ENCODE measurements around the gene ITGB1BP2. TPM values are rescaled to one million over a fixed set of nuclear protein-coding genes. Genes with fewer than 3 reads are reported as not detected.

The ITGB1BP2 gene
- 0.84 to 1.1 TPM (median 0.90 TPM) in 5 replicates for total RNA-seq (2022; extraction: Qiagen RNA extraction)

GRCh38 chrX:71301195-71301924, at the start of gene ITGB1BP2:
Gene ITGB1BP2, plus strand, starts transcription at chrX:71301750. Its CDS starts 57 bp downstream, at chrX:71301807.

GRCh38 chrX:71254092-71254963, 47.2 kb upstream of the ITGB1BP2 start, which contains the start of gene ZMYM3:
Gene ZMYM3, minus strand, starts transcription at chrX:71254140. Its CDS starts 885 bp downstream, at chrX:71253255.

GRCh38 chrX:71283403-71284143, 18.0 kb upstream of the ITGB1BP2 start, which contains the start of gene NONO:
Gene NONO, plus strand, starts transcription at chrX:71283635. Its CDS starts 7,003 bp downstream, at chrX:71290638.

Other genes starting within 250 kb of the ITGB1BP2 start
- 72.3 to 82.6 TPM (median 73.9 TPM) in 5 replicates for gene SNX12, start 233.4 kb upstream of the ITGB1BP2 start, total RNA-seq (2022; extraction: Qiagen RNA extraction)
- 1.2 to 1.9 TPM (median 1.4 TPM) in 5 replicates for gene FOXO4, start 205.9 kb upstream of the ITGB1BP2 start, total RNA-seq (2022; extraction: Qiagen RNA extraction)
- not detected in 5 replicates for gene CXorf65, start 195.0 kb upstream of the ITGB1BP2 start, total RNA-seq (2022; extraction: Qiagen RNA extraction)
- gene IL2RG, start 190.2 kb upstream of the ITGB1BP2 start, total RNA-seq (2022; extraction: Qiagen RNA extraction): 0.09 to 0.32 TPM (median 0.23 TPM) in 3 of 5 replicates, not detected in the others
- 9.0 to 12.0 TPM (median 10.9 TPM) in 5 replicates for gene MED12, start 183.2 kb upstream of the ITGB1BP2 start, total RNA-seq (2022; extraction: Qiagen RNA extraction)
- gene NLGN3, start 156.9 kb upstream of the ITGB1BP2 start, total RNA-seq (2022; extraction: Qiagen RNA extraction): 0.80 to 1.2 TPM (median 0.97 TPM) in 5 replicates
- 0.06 to 0.10 TPM (median 0.10 TPM) in 3 of 5 replicates, not detected in the others for gene GJB1, start 78.5 kb upstream of the ITGB1BP2 start, total RNA-seq (2022; extraction: Qiagen RNA extraction)
- gene ZMYM3, start 47.6 kb upstream of the ITGB1BP2 start, total RNA-seq (2022; extraction: Qiagen RNA extraction): 10.5 to 14.5 TPM (median 12.9 TPM) in 5 replicates
- gene NONO, start 18.1 kb upstream of the ITGB1BP2 start, total RNA-seq (2022; extraction: Qiagen RNA extraction): 344 to 374 TPM (median 349 TPM) in 5 replicates
- gene TAF1, start 64.6 kb downstream of the ITGB1BP2 start, total RNA-seq (2022; extraction: Qiagen RNA extraction): 12.9 to 24.9 TPM (median 15.1 TPM) in 5 replicates
- 26.4 to 41.9 TPM (median 39.8 TPM) in 5 replicates for gene OGT, start 231.4 kb downstream of the ITGB1BP2 start, total RNA-seq (2022; extraction: Qiagen RNA extraction)